Renal cortex interstitium (tissue), 11 donors: ENCODE data around the gene PPP1R7. TPM values are rescaled to one million over a fixed set of nuclear protein-coding genes. Genes with fewer than 3 reads are reported as not detected.
A peak's percentile ranks its signal among the peaks of the same experiment; 100 is the strongest.

Experiments used
- DNase-seq, 11 donors: peaks; one replicate each; pipeline ENCODE4 v3.0.0-alpha.2; 2013; ENCODE audit warnings: low read depth in 9 of 11, low spot score in 4 of 11; ENCODE audit errors: extremely low read depth in 1 of 11
- polyA plus RNA-seq, 3 donors: library from polyadenylated mRNA; unstranded; fragments of 120-200 nt; gene quantifications; one replicate each; pipeline ENCODE4 v1.2.1, GENCODE V29; 2013; ENCODE audit not compliant: insufficient read length in 3 of 3

The PPP1R7 gene
- polyA plus RNA-seq, 3 donors: 66.9 to 84.2 (median 77.4) TPM

- peak in 1 of 11 donors; percentile 25 for DNase-seq
These were observed 628 bp downstream of the PPP1R7 start for GRCh38 chr2:241150660-241151530.

GRCh38 chr2:241151934-241152660, 1.8 kb downstream of the PPP1R7 start:
- DNase-seq: no peak

GRCh38 chr2:241153616-241154015, 3.3 kb downstream of the PPP1R7 start:
- no peak for DNase-seq

DNA sequence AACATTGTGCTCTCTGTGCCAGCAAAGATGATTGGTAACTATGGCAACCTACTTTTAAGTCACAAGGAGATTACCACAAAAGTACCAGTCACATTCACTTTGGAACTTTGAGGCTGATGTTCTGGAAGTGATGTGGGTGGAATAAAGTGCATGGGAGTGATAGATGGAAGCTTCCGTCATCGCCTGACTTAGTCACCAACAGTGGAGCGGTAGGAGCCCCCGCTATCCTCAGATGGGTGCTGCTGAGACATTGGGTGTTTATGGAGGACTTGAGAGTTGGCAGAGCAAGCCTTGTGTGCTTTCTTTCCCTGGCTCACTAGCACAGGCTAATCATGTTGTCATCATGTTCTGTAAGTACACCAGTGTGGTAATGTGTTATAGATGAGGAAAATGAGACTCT, 4.6 kb downstream of the PPP1R7 start:
- no peak for DNase-seq

DNA sequence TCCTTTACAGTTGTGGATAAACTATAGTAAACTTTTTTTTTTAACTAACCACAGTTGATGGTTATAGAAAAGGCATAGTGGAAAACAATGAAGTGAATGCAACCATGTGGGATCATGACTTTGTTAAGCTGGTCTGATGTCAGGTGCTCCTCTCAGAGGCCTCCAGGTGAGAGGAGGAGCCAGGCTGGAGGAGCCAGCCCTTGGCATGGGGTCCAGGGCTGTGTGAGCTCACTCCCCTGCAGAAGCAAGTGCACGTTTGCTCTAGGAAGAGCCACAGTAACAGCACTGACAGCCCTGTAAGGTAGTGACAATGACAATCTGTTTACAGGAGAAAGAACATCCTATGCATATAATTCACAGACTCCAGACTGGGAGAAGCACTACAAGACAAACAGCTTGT, 5.7 kb downstream of the PPP1R7 start:
- no peak for DNase-seq

DNA sequence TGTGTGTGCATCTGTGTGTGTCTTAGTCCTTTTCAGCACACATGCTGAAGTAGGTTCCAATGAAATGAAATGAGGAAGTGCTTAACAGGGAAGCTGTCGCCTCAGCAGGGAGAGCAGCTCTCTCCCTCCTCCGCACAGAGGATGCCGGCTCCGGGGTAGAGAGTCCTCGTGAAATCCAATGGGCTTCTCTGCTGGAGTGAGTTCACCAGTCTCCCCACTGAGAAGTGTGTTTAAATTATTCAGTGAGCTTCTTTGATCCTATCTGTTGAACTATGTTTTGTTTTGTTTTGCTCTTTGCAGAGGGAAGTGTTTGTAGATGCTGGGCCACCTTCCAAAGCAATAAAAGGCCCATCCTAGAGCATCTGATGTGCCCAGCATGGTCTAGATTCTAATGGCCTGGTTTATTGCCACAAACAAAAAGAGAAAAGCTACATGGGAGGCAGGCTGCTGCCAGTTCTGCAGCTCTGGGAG, 6.7 kb downstream of the PPP1R7 start:
- DNase-seq: no peak

DNA sequence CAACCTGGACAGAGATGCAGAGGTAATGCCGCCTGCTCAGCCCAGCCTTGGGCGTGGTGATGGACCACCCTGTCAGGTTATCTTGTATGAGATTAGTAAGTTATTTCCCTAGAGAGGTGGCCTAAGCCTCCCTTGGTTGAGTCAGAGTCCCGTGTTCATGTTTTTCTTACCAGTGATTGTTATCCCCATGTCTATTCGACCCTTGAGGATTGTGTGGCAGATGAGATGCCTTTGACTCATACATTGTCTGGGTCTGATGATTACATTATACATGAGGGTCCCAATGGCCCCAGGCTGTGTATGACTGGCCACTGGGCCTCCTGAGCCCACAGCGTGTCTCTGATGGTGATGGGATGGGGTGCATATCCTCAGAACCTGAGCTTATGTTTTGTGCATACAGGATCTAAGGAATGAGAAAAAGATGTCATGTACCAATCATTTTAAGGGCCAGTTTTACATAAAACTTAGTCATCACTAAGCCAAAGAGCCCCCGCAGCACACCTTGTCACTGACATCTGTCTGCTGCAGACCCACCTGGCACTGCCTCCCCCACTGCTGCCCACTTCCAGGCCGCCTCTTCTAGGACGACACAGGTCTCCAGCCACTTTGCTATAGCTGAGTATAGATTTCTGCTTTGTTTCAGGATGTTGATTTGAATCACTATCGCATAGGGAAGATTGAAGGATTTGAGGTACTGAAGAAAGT, 7.7 kb downstream of the PPP1R7 start:
- DNase-seq: no peak

GRCh38 chr2:241158546-241158900, 8.3 kb downstream of the PPP1R7 start:
- no peak for DNase-seq

DNA sequence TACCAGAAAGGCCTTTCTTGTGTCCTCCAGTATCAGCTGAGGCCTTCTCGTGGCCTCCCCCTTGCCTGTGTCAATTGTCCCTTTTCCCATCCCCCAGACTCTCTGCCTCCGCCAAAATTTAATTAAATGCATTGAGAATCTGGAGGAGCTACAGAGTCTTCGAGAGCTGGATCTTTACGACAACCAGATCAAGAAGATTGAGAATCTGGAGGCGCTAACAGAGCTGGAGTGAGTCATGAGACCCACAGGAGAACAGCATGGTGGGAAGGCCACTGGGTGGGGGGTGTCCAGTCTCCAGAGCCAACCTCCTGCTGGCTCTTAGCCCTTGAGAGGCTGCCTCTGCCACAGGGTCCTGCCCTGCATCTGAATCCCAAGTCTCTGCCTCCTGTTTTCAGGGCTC, 8.8 kb downstream of the PPP1R7 start:
- DNase-seq: no peak

DNA sequence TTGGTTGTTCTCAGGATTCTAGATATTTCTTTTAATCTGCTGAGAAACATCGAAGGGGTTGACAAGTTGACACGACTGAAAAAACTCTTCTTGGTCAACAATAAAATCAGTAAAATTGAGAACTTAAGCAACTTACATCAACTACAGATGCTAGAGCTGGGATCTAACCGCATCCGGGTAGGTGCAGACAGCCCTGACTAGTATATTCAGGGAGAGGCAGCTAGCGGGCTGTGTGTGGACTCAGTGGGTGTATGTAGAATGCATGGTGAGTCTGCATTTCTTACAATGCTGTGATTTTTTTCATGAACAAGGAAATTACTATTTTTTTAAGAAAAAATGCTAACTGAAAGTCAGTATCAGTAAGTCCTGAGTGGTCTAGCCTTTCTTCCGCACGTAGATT, 10.1 kb downstream of the PPP1R7 start:
- DNase-seq: no peak

DNA sequence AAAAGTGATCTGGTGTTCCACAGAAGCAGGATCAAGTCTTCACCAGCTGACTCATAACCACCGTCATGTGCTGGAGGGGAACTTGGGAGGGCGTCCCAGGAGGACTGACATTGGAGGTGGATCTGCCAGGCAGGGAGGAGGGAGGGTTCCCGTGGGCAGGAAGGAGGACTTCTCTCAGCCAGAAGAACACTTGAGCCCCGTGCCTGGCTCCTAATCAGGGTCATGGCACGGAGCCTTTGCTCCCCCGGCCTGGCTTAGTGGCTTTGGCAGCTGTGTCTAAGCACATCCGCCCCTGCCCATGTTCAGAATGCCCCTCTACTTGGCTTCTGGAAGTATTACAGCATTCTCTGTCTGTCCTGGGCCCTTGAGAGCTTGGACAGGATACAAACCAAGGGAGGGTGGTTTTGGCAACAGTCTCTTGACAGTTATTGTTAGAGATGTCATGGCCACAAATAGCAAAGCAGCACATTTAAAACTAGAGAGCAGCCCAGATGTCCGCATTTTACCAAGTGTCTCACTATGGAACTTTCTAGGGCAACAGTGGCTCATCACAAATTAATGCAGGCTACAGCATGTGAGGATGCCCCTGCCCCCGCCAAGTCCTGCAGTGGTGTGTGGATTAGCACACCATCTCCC, 11.5 kb downstream of the PPP1R7 start:
- no peak for DNase-seq

- no peak for DNase-seq
These were observed 13.4 kb downstream of the PPP1R7 start for GRCh38 chr2:241163601-241164118.

- DNase-seq: no peak
These were observed 18.1 kb downstream of the PPP1R7 start for GRCh38 chr2:241168366-241168765.

- no peak for DNase-seq
These were observed 23.3 kb downstream of the PPP1R7 start for GRCh38 chr2:241173557-241173956.

DNA sequence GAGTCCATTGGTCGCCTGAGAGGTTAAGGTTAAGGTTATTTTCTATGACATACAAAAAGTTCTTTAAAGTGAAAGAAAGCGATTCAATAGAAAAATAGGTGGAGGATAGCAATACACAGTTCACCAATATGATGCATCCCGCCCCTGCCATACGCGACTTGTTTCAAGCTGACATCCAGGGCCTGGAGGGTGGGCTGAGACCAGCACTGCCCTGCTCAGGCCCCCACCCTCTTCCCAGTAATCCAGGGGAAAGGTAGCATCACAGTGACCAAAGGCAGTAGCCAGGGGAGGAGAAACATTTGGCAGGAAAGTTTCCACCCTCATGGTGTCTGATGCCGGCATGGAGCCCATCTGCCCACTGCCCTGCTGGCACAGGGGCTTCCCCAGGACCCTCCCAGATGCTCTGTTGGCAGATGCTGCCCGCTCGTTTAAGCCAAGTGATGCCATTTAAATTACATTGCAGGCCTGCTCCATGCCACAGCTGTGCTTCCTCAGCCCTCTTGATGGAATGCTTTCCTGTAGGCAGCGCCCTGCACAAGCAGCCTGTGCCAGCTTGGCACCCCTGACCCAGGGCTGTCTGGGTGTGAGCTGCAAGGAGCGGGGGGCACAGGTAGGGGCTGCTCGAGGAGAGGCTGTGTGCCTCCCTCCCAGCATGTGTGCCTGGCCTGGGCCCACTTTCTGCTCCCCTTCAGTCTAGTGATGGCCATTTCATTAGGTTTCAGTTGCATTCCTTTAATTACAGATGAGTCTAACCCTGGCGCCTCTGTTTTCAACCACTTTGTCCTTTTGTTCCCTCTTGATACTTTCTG, 27.5 kb downstream of the PPP1R7 start:
- no peak for DNase-seq

DNA sequence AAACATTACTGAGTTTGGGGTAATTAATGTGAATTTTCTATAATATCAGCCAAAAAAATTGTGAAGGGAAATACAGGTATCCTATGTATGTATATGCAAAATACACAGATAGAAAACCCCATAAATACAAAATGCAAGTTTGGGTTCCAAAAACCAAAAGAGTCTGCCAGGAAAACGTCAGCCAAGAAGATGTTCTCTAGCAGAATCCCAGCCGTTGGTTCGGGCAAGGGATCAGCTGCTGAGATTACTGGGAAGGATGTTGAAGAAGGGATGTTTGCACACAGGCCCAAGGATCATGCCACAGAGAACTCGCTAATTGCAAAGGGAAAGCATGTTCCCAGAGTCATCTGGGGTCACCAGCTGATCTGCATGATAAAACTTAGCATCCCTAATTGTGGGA, 28.7 kb downstream of the PPP1R7 start:
- DNase-seq: no peak

DNA sequence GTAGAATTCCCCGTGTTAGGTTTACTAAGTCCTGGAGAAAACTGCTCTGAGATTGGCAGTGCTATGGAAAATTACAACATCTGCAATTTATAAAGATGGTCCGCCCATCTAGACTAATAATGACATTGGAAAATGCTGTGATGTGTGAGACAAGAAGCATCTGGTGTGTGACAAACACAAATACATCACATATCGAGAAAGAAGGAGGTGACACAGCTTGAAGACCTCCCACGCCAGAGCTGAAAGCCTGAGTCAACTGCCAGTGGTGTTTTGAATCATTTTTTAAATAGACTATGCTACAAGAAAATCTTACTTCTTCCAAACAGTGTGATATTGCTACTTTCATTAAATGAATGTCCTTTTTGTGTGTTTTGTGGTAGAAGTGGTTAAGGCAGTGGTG, 29.6 kb downstream of the PPP1R7 start:
- DNase-seq: peak in 1 of 11 donors; percentile 20

DNA sequence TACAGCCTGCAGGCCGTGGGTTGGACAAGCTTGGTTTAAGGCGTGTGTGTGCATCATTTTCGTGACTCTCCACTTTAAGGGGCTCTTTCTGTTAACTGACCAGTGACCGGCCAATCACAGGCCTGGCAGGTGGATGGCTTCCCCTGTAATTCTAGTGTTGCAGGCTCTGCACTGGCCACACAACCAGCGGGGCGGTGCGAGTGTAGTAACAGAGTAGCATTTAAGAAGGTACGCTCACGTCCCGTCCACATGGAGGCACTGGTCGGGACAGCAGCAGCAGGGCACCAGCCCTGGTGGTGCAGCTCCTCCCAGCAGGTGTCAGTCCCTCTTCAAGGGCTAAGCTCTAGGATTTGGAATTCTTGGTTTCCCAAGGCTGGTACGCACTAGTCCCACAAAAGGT, 30.2 kb downstream of the PPP1R7 start:
- no peak for DNase-seq
